HEK293 (cell line): Measurements from ENCODE around the gene P2RY11.

Experiments
- CTCF ChIA-PET: fragments of 350-600 bp; formaldehyde crosslinking; extraction: SDS; loops from one replicate; lab custom pipeline; 2021; ENCODE audit warnings: antibody characterized with exemption; lab: Yijun Ruan, JAX
- POLR2A ChIA-PET: fragments of 300-600 bp; formaldehyde crosslinking; extraction: SDS; loops from one replicate; lab custom pipeline; 2020; ENCODE audit warnings: antibody characterized with exemption, inconsistent platforms; lab: Yijun Ruan, JAX
- H3K27ac ChIP-seq: fragments of 200-500 bp; sonication (Bioruptor generic); 2 replicates; pipeline ENCODE4 v1.5.1; 2014; ENCODE audit warnings: low read depth, low read length, control low read depth, inconsistent platforms; ENCODE audit errors: extremely low read depth
- H3K36me3 ChIP-seq, 2 experiments: fragments of 200-500 bp in 1 of 2; sonication (Bioruptor generic) in 1 of 2; 1 replicate in 1 of 2; 2 replicates in 1 of 2; pipeline ENCODE4 v1.5.1; 2014 to 2017; ENCODE audit warnings: inconsistent platforms in 2 of 2, low read length in 2 of 2; ENCODE audit not compliant: control insufficient read depth in 2 of 2, insufficient read depth in 1 of 2
- H3K4me1 ChIP-seq: fragments of 200-500 bp; sonication (Bioruptor generic); 2 replicates; pipeline ENCODE4 v1.5.1; 2014; ENCODE audit warnings: mild to moderate bottlenecking, low read length, inconsistent platforms; ENCODE audit not compliant: control insufficient read depth, insufficient read depth
- H3K4me3 ChIP-seq: 2 replicates; pipeline ENCODE4 v1.5.1; 2011; ENCODE audit warnings: low read depth, mild to moderate bottlenecking, control low read depth, low read length, moderate library complexity
- H3K9me3 ChIP-seq: fragments of 200-500 bp; sonication (Bioruptor generic); 2 replicates; pipeline ENCODE4 v1.5.1; 2014; ENCODE audit warnings: low read depth, low read length, inconsistent platforms; ENCODE audit not compliant: control insufficient read depth, insufficient read depth
- MEIS1 ChIP-seq: sonication (generic); formaldehyde crosslinking; IDR thresholded peaks from 2 replicates; pipeline ENCODE4 v1.8.1; 2022; ENCODE audit warnings: missing genetic modification reagents, mild to moderate bottlenecking, borderline replicate concordance
- SCRT2 ChIP-seq: fragments of 450-650 bp; formaldehyde crosslinking; IDR thresholded peaks from 2 replicates; pipeline ENCODE4 v1.5.1; 2016; ENCODE audit warnings: missing biosample characterization, missing genetic modification characterization
- ZBTB20 ChIP-seq: fragments of 450-650 bp; formaldehyde crosslinking; IDR thresholded peaks from 2 replicates; pipeline ENCODE4 v1.5.1; 2016; ENCODE audit warnings: missing biosample characterization, missing genetic modification characterization
- ZBTB49 ChIP-seq: fragments of 450-650 bp; formaldehyde crosslinking; IDR thresholded peaks from 2 replicates; pipeline ENCODE4 v1.5.1; 2016; ENCODE audit warnings: missing biosample characterization, missing genetic modification characterization, low read depth
- ZNF133 ChIP-seq: fragments of 450-650 bp; formaldehyde crosslinking; IDR thresholded peaks from 2 replicates; pipeline ENCODE4 v1.5.1; 2016; ENCODE audit warnings: missing biosample characterization, missing genetic modification characterization
- ZNF23 ChIP-seq: fragments of 450-650 bp; formaldehyde crosslinking; IDR thresholded peaks from 2 replicates; pipeline ENCODE4 v1.5.1; 2016; ENCODE audit warnings: missing biosample characterization, missing genetic modification characterization, borderline replicate concordance
- ZNF302 ChIP-seq: fragments of 450-650 bp; formaldehyde crosslinking; IDR thresholded peaks from 2 replicates; pipeline ENCODE4 v1.5.1; 2016; ENCODE audit warnings: missing biosample characterization, missing genetic modification characterization, low read depth
- ZNF324 ChIP-seq: fragments of 450-650 bp; formaldehyde crosslinking; IDR thresholded peaks from 2 replicates; pipeline ENCODE4 v1.5.1; 2016; ENCODE audit warnings: missing biosample characterization, missing genetic modification characterization
- ZNF366 ChIP-seq: fragments of 450-650 bp; formaldehyde crosslinking; conservative IDR thresholded peaks from 2 replicates; pipeline ENCODE4 v1.5.1; 2016; ENCODE audit warnings: missing biosample characterization, missing genetic modification characterization
- ZNF488 ChIP-seq: fragments of 450-650 bp; formaldehyde crosslinking; IDR thresholded peaks from 2 replicates; pipeline ENCODE4 v1.5.1; 2016; ENCODE audit warnings: missing biosample characterization, missing genetic modification characterization
- ZNF501 ChIP-seq: fragments of 450-650 bp; formaldehyde crosslinking; IDR thresholded peaks from 2 replicates; pipeline ENCODE4 v1.5.1; 2016; ENCODE audit warnings: missing biosample characterization, missing genetic modification characterization
- ZNF530 ChIP-seq: fragments of 450-650 bp; formaldehyde crosslinking; IDR thresholded peaks from 2 replicates; pipeline ENCODE4 v1.5.1; 2016; ENCODE audit warnings: low read depth, missing biosample characterization, missing genetic modification characterization
- ZNF561 ChIP-seq: fragments of 450-650 bp; IDR thresholded peaks from 2 replicates; pipeline ENCODE4 v1.5.1; 2018; ENCODE audit warnings: missing biosample characterization, missing genetic modification characterization, borderline replicate concordance
- ZNF624 ChIP-seq: fragments of 450-650 bp; formaldehyde crosslinking; IDR thresholded peaks from 2 replicates; pipeline ENCODE4 v1.5.1; 2017; ENCODE audit warnings: missing biosample characterization, missing genetic modification characterization
- ZNF639 ChIP-seq: fragments of 450-650 bp; formaldehyde crosslinking; IDR thresholded peaks from 2 replicates; pipeline ENCODE4 v1.5.1; 2016; ENCODE audit warnings: missing biosample characterization, missing genetic modification characterization
- TF ChIP-seq, protein P1 (sequence below): fragments of 450-650 bp; formaldehyde crosslinking; IDR thresholded peaks from 2 replicates; pipeline ENCODE4 v1.5.1; 2016; ENCODE audit warnings: missing biosample characterization, missing genetic modification characterization
- TF ChIP-seq, protein P2 (sequence below): fragments of 450-650 bp; formaldehyde crosslinking; IDR thresholded peaks from 2 replicates; pipeline ENCODE4 v1.5.1; 2016; ENCODE audit warnings: missing biosample characterization, missing genetic modification characterization, low read depth
- TF ChIP-seq, protein P3 (sequence below): fragments of 450-650 bp; formaldehyde crosslinking; IDR thresholded peaks from 2 replicates; pipeline ENCODE4 v1.5.1; 2016; ENCODE audit warnings: missing biosample characterization, missing genetic modification characterization
- TF ChIP-seq, protein P4 (sequence below): fragments of 450-650 bp; formaldehyde crosslinking; IDR thresholded peaks from 2 replicates; pipeline ENCODE4 v1.5.1; 2017; ENCODE audit warnings: missing biosample characterization, missing genetic modification characterization

The P2RY11 gene

DNA sequence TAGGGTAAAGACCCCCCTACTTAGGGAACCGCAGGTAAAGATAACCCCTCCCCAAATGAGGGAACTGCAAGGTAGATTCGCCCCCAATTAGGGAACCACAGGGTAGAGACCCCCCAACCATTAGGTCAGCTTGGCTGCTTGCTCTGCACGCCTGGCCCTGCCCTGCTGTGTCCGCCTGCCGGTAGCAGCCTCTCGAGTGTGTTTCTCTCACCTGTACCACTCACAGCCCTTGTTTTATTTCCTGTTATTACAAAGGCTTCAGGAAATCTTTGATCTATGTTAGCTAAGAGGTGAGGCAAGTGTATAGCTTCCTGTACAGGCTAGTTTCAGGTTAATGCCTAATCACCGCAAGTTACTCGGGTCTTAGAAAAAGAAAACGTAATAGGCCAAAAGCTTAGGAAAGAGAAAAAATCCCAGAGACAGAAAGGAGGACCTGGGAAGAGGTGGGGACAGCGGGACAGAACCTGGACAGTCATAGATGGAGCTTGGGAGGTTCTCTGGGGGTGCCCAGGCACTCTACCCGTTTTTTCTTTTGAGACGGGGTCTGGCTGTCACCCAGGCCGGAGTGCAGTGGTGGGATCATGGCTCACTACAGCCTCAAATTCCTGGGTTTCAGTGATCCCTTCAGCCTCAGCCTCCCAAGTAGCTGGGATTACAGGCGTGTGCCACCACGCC is 31.3 kb downstream of the P2RY11 start (continued):
- no peak for TF ChIP-seq ZBTB49

- ChIA-PET CTCF (interaction anchor here (0.7 to 1.2 kb wide), 2 partner anchors 106 to 135 kb away, joined by 3 read pairs; no protein-coding TSS in a partner anchor), POLR2A (interaction anchor here (0.7 kb wide), 1 partner anchor 11 kb away, joined by 3 read pairs; no protein-coding TSS in a partner anchor)
- Histone ChIP-seq H3K4me3 (no peak overlapping the region), H3K4me1 (no peaks in the 10 kb centered on the region), H3K9me3 (no peaks in the 10 kb centered on the region)
- TF ChIP-seq ZNF488 (tag by site-specific recombination), result no peak
- no peak for TF ChIP-seq ZNF324
- TF ChIP-seq, protein P1, sequence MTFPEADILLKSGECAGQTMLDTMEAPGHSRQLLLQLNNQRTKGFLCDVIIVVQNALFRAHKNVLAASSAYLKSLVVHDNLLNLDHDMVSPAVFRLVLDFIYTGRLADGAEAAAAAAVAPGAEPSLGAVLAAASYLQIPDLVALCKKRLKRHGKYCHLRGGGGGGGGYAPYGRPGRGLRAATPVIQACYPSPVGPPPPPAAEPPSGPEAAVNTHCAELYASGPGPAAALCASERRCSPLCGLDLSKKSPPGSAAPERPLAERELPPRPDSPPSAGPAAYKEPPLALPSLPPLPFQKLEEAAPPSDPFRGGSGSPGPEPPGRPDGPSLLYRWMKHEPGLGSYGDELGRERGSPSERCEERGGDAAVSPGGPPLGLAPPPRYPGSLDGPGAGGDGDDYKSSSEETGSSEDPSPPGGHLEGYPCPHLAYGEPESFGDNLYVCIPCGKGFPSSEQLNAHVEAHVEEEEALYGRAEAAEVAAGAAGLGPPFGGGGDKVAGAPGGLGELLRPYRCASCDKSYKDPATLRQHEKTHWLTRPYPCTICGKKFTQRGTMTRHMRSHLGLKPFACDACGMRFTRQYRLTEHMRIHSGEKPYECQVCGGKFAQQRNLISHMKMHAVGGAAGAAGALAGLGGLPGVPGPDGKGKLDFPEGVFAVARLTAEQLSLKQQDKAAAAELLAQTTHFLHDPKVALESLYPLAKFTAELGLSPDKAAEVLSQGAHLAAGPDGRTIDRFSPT (tag by site-specific recombination), result no peak
- TF ChIP-seq ZNF530 (tag by site-specific recombination), result no peak
- TF ChIP-seq, protein P2, sequence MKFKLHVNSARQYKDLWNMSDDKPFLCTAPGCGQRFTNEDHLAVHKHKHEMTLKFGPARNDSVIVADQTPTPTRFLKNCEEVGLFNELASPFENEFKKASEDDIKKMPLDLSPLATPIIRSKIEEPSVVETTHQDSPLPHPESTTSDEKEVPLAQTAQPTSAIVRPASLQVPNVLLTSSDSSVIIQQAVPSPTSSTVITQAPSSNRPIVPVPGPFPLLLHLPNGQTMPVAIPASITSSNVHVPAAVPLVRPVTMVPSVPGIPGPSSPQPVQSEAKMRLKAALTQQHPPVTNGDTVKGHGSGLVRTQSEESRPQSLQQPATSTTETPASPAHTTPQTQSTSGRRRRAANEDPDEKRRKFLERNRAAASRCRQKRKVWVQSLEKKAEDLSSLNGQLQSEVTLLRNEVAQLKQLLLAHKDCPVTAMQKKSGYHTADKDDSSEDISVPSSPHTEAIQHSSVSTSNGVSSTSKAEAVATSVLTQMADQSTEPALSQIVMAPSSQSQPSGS (tag by site-specific recombination), result no peak
- no peak for TF ChIP-seq SCRT2 (tag by site-specific recombination)
- no peak for TF ChIP-seq ZNF561
- no peak for TF ChIP-seq ZNF302 (tag by site-specific recombination)
- TF ChIP-seq ZNF133 (tag by site-specific recombination), result no peak
- TF ChIP-seq, protein P3, sequence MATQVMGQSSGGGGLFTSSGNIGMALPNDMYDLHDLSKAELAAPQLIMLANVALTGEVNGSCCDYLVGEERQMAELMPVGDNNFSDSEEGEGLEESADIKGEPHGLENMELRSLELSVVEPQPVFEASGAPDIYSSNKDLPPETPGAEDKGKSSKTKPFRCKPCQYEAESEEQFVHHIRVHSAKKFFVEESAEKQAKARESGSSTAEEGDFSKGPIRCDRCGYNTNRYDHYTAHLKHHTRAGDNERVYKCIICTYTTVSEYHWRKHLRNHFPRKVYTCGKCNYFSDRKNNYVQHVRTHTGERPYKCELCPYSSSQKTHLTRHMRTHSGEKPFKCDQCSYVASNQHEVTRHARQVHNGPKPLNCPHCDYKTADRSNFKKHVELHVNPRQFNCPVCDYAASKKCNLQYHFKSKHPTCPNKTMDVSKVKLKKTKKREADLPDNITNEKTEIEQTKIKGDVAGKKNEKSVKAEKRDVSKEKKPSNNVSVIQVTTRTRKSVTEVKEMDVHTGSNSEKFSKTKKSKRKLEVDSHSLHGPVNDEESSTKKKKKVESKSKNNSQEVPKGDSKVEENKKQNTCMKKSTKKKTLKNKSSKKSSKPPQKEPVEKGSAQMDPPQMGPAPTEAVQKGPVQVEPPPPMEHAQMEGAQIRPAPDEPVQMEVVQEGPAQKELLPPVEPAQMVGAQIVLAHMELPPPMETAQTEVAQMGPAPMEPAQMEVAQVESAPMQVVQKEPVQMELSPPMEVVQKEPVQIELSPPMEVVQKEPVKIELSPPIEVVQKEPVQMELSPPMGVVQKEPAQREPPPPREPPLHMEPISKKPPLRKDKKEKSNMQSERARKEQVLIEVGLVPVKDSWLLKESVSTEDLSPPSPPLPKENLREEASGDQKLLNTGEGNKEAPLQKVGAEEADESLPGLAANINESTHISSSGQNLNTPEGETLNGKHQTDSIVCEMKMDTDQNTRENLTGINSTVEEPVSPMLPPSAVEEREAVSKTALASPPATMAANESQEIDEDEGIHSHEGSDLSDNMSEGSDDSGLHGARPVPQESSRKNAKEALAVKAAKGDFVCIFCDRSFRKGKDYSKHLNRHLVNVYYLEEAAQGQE, result no peak
- TF ChIP-seq ZBTB20 (tag by site-specific recombination), result no peak
- no peak for TF ChIP-seq ZNF23 (tag by site-specific recombination)
- TF ChIP-seq ZNF639 (tag by site-specific recombination), result no peak
- TF ChIP-seq ZNF366 (tag by site-specific recombination), result no peak
- TF ChIP-seq ZNF501, result no peak
- no peak for TF ChIP-seq MEIS1 (CRISPR knock-in tag)
- no peak for TF ChIP-seq ZNF624 (tag by site-specific recombination)
- TF ChIP-seq, protein P4, sequence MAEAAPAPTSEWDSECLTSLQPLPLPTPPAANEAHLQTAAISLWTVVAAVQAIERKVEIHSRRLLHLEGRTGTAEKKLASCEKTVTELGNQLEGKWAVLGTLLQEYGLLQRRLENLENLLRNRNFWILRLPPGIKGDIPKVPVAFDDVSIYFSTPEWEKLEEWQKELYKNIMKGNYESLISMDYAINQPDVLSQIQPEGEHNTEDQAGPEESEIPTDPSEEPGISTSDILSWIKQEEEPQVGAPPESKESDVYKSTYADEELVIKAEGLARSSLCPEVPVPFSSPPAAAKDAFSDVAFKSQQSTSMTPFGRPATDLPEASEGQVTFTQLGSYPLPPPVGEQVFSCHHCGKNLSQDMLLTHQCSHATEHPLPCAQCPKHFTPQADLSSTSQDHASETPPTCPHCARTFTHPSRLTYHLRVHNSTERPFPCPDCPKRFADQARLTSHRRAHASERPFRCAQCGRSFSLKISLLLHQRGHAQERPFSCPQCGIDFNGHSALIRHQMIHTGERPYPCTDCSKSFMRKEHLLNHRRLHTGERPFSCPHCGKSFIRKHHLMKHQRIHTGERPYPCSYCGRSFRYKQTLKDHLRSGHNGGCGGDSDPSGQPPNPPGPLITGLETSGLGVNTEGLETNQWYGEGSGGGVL (tag by site-specific recombination), result no peak
- TF ChIP-seq, all 188 proteins: peak for 0
- H3K27ac ChIP-seq, result no peak overlapping the region
- peaks cover 47 to 98% of the 10 kb centered on the region in 2 experiments for H3K36me3 ChIP-seq
These were observed 32.2 kb downstream of the P2RY11 start for GRCh38 chr19:10143681-10144080.
